HUDEP-2 (cell line): Measurements from ENCODE around the gene CCIN.
A peak's percentile ranks its signal among the peaks of the same experiment; 100 is the strongest.
"Not testable (repeated sequence)": the region's sequence is repeated elsewhere in the genome, so short reads cannot be mapped to it uniquely, and the experiment has no call there.

Experiments
- DNase-seq, 76 experiments: peaks; one replicate each; lab custom pipeline; 2025; ENCODE audit not compliant: unreplicated experiment in 76 of 76; lab: John Stamatoyannopoulos, UW

The CCIN gene

DNA sequence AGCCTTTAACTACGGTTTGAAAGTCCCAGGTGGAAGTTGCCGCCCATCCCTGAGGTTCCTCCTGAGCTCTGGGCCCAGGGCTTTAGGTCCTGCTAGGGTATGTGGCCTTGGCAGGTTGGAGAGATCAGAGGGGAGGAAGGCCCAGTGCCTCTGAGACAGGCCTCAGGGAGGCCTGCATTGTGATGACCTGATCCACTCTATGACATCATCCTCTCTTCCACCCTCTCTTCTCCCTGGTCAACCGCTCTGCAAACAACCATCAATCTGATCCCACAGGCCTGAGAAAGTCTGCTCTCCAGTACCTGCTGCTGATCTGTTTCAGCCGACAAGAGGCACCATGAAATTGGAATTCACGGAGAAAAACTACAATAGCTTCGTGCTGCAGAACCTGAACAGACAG, at the start of gene CCIN:
Gene CCIN, plus strand, starts transcription at position 223 of the 400 bp plus-strand sequence. Its CDS starts 115 bp downstream, at position 338.
- DNase-seq: no peak

- DNase-seq: no peak
Observed at GRCh38 chr9:36119476-36119875, 49.7 kb upstream of the CCIN start.

DNA sequence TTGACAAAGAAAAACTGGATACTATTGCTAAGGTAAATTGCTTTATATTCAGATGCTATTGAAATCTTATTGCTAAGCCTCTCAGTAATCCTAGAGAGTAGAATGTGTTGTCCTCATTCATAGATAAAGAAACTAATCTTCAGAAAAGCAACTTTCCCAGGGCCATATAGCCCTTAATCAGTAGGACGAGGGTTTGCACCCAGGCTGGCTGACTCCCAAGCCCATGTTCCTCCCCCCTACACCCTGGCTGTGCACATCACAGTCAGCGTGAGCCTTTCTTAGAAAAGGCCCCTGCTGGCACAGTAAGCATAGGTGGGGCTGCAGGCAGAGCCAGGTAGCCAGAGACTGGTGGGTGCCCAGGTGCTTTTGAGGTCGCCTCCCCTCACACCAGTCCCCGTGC, 48.5 kb upstream of the CCIN start:
- DNase-seq: peak in 49 of 76 experiments; percentile 3 to 59 (median 31)

DNA sequence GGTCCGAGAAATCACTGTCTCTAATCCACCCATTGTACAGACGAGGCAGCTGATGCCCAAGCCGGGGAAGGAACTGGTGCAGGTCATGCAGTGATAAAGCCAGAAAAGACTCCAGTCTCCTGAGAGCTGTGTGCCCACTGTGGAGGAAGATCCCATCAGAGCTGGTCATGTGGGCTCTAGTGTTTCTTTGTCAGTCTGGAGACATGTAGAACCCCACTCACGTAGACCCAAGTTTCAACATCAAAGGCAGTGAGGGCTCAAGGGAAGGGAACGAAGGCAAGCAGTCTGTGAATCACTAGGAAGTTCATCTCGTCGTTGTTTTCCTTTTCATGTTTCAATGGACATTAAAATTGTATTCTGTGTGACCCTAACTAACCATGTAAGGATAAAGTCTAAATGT, 47.2 kb upstream of the CCIN start:
- no peak for DNase-seq

GRCh38 chr9:36123515-36123914, 45.7 kb upstream of the CCIN start:
- DNase-seq: no peak

GRCh38 chr9:36125062-36125855, 43.9 kb upstream of the CCIN start:
- peak in 1 of 76 experiments; percentile 8 for DNase-seq

GRCh38 chr9:36126016-36126730, 43.0 kb upstream of the CCIN start:
- no peak for DNase-seq

DNA sequence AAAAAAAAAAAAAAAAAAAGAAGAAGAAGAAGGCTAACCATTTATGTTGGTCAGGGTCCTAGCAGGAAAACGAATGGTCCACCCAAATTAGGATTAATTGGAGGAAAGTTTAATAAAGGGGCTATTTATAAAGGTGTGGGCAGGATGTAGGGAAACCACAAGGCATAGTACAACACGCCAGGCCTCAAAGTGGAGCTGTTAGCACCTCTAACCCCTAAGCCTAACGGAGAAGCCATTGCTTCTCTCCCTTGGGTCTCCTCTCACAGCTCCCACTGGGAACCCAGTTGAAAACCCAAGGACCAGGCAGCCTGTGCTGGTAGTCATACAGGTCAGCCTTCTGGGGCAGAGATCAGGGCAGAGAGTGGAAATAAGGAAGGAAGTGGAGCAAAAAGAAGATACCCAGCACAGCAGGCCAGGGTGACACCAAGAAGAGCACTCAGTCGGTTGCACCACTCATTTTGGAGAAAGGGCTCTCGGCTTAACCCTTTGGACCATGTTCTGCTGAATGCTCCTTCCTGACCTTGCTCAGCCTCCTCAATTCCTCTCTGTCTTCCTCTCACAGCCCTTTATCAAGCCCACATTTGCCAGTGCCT, 41.4 kb upstream of the CCIN start:
- DNase-seq: no peak

DNA sequence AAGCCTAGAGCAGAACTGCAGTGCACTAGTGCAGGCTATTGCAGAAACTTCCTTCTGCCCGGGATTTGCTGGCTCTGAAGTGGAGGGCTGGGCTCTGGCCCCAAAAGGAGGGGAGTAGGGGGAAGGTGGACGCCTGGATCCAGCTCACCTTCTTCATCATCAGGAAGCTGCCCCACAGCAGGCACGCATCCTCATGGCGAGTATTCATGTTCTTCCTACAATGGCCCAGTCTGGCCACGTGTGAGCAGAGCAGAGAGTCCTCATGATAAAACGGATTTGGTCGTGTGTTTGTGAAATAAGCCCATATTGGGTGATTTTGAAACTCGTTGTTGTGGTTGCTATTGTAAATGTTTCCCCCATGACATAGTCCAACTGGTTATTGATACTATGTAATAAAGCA, 40.8 kb upstream of the CCIN start:
- DNase-seq: no peak

- DNase-seq: no peak
Observed at GRCh38 chr9:36129139-36129538, 40.0 kb upstream of the CCIN start.

DNA sequence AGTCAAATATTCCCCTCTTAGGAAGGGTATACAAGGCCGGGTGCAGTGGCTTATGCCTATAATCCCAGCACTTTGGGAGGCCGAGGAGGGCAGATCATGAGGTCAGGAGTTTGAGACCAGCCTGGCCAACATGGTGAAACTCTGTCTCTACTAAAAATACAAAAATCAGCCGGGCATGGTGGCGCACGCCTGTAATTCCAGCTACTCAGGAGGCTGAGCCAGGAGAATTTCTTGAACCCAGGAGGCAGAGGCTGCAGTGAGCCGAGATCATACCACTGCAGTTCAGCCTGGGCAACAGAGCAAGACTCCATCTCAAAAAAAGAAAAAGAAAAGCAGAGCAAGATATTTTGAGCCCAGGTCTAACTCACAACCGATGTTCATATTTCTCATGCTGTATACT, 37.5 kb upstream of the CCIN start:
- not testable (repeated sequence) for DNase-seq

DNA sequence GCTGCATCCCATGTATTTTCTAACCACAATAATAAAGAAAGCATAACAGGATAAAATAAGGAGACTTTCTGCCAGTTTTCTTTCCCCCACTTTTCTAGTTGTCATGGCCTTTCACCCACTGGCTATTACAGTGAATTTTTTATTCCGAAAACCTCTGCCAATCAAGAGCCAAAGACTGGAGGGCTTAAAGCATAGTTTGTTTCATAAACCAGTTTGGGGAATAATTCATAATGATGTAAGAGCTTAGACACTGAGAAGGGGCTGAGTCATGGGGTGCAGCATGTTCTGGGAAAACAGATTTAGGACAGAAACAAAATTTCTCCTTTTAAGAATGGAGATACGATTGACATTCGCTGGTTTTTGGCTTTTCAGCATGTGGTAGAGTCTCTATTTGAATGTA, 37.1 kb upstream of the CCIN start:
- DNase-seq: no peak

DNA sequence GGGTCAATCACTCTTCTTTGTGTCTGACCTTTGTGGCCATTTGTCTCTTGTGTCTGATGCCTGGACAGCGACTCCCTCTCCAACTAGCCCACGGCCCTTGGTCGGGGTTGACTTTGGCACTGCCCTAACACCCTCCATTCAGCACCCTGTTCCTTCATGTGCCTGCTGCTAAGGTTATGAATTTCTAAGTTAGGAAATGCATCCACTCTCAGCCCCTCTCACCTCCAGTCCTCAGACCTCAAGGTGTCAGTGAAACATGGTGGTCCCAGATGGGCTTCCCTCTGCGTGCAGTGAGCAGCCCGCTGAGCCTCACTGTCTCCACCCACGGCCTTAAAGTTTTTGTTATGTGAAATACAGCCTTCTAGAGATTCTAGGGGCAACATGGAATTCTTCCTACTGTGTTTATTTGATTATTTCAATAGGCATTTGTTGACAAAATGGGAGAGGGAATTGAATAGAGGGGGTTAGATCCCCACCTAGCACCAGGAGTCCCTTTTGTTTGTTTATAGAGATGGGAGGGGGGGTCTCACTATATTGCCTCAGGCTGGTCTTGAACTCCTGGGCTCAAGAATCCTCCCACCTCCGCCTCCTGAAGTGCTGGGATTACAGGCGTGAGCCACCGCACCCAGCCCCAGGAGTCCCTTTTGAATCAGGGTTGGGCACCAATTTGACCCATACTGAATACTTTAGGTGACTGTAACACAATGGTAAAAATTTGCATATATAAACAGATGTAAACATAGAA, 34.3 kb upstream of the CCIN start:
- DNase-seq: no peak

DNA sequence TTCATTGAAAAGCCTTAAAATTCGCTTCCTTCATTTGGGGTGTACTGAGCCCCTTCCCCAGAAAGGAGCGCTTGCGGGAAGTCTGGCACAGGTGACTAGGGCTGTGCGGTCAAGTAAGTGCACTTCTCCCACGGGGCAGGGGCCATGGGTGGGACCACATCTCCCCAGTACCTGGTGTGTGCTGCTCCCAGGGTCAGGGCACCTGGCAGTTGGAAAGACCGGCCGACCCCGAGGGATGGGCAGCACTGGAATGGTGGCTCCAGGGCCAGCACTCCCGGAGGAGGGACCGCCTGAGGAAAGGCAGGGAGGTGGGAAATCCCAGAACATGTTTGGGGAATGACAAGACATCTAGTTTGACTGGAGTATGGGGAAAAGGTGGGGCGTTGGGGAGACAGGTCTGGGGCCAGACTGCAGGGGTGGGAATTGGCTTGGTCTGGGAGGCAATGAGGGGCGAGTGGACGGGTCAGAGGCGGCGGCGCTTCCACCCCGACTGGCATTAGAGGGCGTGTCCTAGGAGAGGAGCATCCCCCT, 33.4 kb upstream of the CCIN start:
- DNase-seq: no peak

GRCh38 chr9:36136272-36136893, 32.8 kb upstream of the CCIN start, which contains the start of gene GLIPR2:
Gene GLIPR2 (plus strand): TSS chr9:36136733. CDS start chr9:36136779, 46 bp downstream.
- DNase-seq: peak in 37 of 76 experiments; percentile 6 to 55 (median 32)

DNA sequence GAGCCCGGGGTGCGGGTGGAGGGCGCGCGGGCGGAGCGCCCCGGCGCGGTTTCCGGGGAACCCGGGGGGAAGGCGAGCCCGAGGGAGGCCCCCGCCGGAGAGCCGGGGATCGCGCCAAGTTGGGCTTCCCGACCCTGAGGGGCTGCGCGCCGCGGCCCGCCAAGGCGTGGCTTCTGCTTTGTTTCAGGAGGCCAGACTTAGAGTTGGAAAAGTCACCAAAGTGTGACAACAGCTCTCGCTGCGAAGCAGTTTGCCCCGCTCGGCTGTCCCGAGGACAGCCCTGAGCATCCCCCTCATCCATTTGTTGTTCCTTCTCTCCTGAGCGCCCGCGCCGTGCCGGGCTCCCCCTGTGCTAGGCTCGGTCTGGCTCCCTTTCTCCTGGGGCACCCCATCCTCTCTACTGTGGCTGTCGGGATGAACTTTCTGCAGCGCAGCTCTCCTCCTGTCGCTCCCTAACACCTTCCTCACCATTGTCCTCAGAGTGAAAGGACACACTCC, 32.2 kb upstream of the CCIN start:
- no peak for DNase-seq

DNA sequence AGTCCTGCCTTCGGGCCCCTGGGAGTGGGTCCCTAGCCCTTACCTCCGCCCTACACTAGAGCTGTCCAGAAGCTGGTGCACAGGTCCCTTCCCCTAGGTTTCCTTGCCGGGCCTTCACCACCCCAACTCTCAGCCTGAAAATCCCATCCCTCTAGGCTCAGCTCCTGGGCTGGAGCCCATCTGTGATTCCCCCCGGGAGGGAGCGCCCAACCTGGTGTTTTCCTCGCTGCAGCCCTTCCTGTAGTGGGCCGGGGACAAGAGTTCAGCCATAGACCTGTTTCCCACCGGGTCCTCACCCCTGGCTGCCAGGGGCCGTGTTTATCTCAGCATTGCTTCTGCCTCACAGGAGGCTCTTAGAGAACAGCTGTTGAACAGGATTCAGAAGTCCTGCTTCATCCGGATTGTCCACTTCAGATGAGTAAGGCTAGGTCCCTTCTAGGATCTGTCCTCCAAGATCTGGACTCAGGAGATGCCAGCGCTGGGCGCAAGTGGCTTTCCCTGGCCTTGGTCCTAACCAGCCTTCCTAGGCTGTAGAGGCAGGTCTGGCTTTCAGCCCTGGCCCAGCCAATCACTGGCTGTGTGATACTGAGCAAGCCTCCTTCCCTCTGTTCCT, 31.7 kb upstream of the CCIN start:
- DNase-seq: no peak

- no peak for DNase-seq
Observed at GRCh38 chr9:36138496-36138895, 30.7 kb upstream of the CCIN start.

DNA sequence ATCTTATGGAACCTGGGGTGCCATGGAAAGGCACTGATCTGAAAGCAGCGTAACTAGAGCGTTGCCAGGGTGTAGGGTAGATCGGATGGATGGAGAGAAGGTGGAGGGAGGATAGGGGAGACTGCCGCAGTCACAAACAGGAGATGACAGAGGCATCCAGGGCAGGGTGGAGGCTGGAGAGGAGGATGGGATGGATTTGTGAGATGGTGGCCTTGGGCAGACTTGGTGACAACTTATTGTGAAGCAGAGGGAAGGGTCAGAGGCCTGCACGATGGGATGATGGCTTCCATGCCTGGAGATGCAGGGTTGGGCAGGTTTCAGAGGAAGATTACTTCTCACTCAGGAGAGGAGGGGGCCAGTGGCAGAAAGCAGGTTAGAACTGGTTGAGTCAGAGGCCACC, 30.3 kb upstream of the CCIN start:
- no peak for DNase-seq
